Breast epithelium (tissue), 3 donors: ENCODE results near the gene TBC1D20.

ENCODE experiments used
- CTCF ChIP-seq, 3 donors: fragments of 450-650 bp; IDR thresholded peaks; one replicate each; pipeline ENCODE4 v1.5.1; 2016 to 2017; ENCODE audit warnings: antibody characterized with exemption in 3 of 3, mild to moderate bottlenecking in 3 of 3, moderate library complexity in 3 of 3
- POLR2A ChIP-seq: fragments of 450-650 bp; IDR thresholded peaks from one replicate; pipeline ENCODE4 v1.6.1; 2016; ENCODE audit warnings: antibody characterized with exemption, mild to moderate bottlenecking, moderate library complexity

- no peak for TF ChIP-seq CTCF (IDR thresholded peaks at IDR 0.05)
- no peak for TF ChIP-seq POLR2A
Measured at GRCh38 chr20:389220-389619, 73.1 kb downstream of the TBC1D20 start.
